HFFc6 (cell line): ENCODE data around the gene GSG1L2. TPM values are rescaled to one million over a fixed set of nuclear protein-coding genes. Genes with fewer than 3 reads are reported as not detected.

Experiments used
- DNase-seq: peaks from one replicate; pipeline ENCODE4 v3.0.0-alpha.2; 2018
- H3K27ac Mint-ChIP-seq: 2 replicates; pipeline ENCODE4 v1.8.0; 2020; ENCODE audit warnings: mild to moderate bottlenecking, mixed read lengths
- H3K27me3 Mint-ChIP-seq: 2 replicates; pipeline ENCODE4 v1.8.0; 2021; ENCODE audit warnings: mild to moderate bottlenecking, moderate library complexity, mixed read lengths; ENCODE audit not compliant: insufficient read depth
- H3K36me3 Mint-ChIP-seq: 2 replicates; pipeline ENCODE4 v1.8.0; 2021; ENCODE audit warnings: low read depth, mixed read lengths
- H3K4me1 Mint-ChIP-seq: 2 replicates; pipeline ENCODE4 v1.8.0; 2020; ENCODE audit warnings: low read depth, mixed read lengths
- H3K4me3 Mint-ChIP-seq: 2 replicates; pipeline ENCODE4 v1.8.0; 2020; ENCODE audit warnings: mild to moderate bottlenecking, moderate library complexity, mixed read lengths
- H3K9me3 Mint-ChIP-seq: 2 replicates; pipeline ENCODE4 v1.8.0; 2020; ENCODE audit warnings: mild to moderate bottlenecking, mixed read lengths
- CTCF ChIP-seq: fragments of 200-600 bp; sonication (generic); IDR thresholded peaks from 2 replicates; pipeline ENCODE4 v1.5.0; 2021; ENCODE audit warnings: antibody characterized with exemption, mild to moderate bottlenecking
- total RNA-seq, 6 experiments: library from RNA; stranded (reverse); fragmentation: NEBNext Ultra II Directional; extraction: Animal tissue kit (Norgen Biotek cat#: 25700); gene quantifications; 2 replicates in 1 of 6; 3 replicates in 5 of 6; pipeline ENCODE4 v1.2.3, GENCODE V29; 2021

GSG1L2 gene
- total RNA-seq, 6 experiments from 2014 or later = not detected

GRCh38 chr17:9780552-9780951 lies 41.3 kb downstream of the GSG1L2 start:
- Mint-ChIP-seq H3K27me3 (peaks cover 4% of the 10 kb centered on the region), H3K9me3 (peaks cover 7% of the 10 kb centered on the region; the same call in 1 of the 2 replicates), H3K4me3 (no peak overlapping the region), H3K36me3 (no peaks in the 10 kb centered on the region), H3K27ac (no peak overlapping the region), H3K4me1 (no peaks in the 10 kb centered on the region)
- TF ChIP-seq CTCF = no peak
- no peak for DNase-seq

- no peak for DNase-seq
- no peaks in the 10 kb centered on the region for H3K4me1 Mint-ChIP-seq
- TF ChIP-seq CTCF = no peak
- H3K27ac Mint-ChIP-seq = no peak overlapping the region
- peaks cover 7% of the 10 kb centered on the region; the same call in 1 of the 2 replicates for H3K9me3 Mint-ChIP-seq
- no peak overlapping the region for H3K4me3 Mint-ChIP-seq
- H3K36me3 Mint-ChIP-seq = no peaks in the 10 kb centered on the region
- peaks cover 1% of the 10 kb centered on the region for H3K27me3 Mint-ChIP-seq
Observed at GRCh38 chr17:9776911-9777310, 45.0 kb downstream of the GSG1L2 start.

- Mint-ChIP-seq H3K4me1 (no peaks in the 10 kb centered on the region), H3K27ac (no peak overlapping the region), H3K9me3 (peaks cover 7% of the 10 kb centered on the region; the same call in 1 of the 2 replicates), H3K27me3 (peaks cover 2% of the 10 kb centered on the region; the same call in 1 of the 2 replicates), H3K4me3 (no peak overlapping the region), H3K36me3 (no peaks in the 10 kb centered on the region)
- DNase-seq = no peak
- TF ChIP-seq CTCF = no peak
Observed at GRCh38 chr17:9772658-9773057, 49.2 kb downstream of the GSG1L2 start.

GRCh38 chr17:9771465-9771864 lies 50.4 kb downstream of the GSG1L2 start:
- H3K4me3 Mint-ChIP-seq = no peak overlapping the region
- H3K27ac Mint-ChIP-seq = no peak overlapping the region
- no peak for TF ChIP-seq CTCF
- DNase-seq = no peak
- peaks cover under 1% of the 10 kb centered on the region; the same call in 1 of the 2 replicates for H3K9me3 Mint-ChIP-seq
- peaks cover 2% of the 10 kb centered on the region; the same call in 1 of the 2 replicates for H3K27me3 Mint-ChIP-seq
- no peaks in the 10 kb centered on the region for H3K36me3 Mint-ChIP-seq
- H3K4me1 Mint-ChIP-seq = no peaks in the 10 kb centered on the region

- H3K27ac Mint-ChIP-seq = no peak overlapping the region
Observed at GRCh38 chr17:9769036-9769695, 52.7 kb downstream of the GSG1L2 start.

More at GRCh38 chr17:9769036-9769695, 52.7 kb downstream of the GSG1L2 start:
- Mint-ChIP-seq H3K36me3 (no peaks in the 10 kb centered on the region), H3K4me3 (no peak overlapping the region), H3K9me3 (no peaks in the 10 kb centered on the region; the same call in 1 of the 2 replicates), H3K4me1 (no peaks in the 10 kb centered on the region), H3K27me3 (peaks cover 3% of the 10 kb centered on the region)
- no peak for TF ChIP-seq CTCF
- no peak for DNase-seq
